Embryonic facial prominence (tissue), 1 donor: Measurements from ENCODE around the gene SMIM38.

Experiments
- DNase-seq: peaks from one replicate; pipeline ENCODE4 v3.0.0-alpha.2; 2016; ENCODE audit errors: extremely low spot score

The SMIM38 gene

DNA sequence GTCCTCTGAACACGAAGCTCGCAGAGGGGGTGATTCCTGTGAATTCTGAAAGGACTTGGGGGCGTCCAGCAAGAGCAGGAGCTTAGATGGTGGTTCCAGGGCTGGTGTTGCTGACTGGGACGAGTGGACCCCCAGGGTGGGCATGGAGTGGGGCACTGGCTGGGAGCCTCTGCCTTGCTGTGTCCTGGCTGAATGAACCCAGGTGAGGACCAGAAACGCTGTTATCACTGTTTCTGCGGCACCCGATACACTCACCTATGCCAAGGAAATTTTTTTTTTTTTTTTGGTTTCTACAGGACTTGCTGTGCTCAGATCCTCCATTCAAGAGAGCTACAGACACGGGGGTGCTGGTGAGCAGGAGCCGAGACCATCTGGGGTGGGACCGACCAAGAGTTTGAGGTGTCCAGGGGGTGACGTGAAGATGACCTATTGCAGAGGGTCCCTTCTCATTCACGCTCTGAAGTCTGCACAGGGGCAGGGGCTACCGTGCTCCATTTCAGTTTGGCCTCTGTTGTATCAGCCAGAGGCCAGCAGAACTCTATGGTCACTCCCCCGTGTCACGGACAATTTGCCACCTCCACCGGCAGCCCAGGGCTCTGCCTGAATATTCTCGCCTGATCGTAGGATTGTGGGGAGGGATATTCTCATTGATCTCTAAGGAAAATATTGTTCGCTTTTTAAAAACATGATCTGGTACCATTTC lies 3.6 kb downstream of the SMIM38 start:
- DNase-seq, result no peak

DNA sequence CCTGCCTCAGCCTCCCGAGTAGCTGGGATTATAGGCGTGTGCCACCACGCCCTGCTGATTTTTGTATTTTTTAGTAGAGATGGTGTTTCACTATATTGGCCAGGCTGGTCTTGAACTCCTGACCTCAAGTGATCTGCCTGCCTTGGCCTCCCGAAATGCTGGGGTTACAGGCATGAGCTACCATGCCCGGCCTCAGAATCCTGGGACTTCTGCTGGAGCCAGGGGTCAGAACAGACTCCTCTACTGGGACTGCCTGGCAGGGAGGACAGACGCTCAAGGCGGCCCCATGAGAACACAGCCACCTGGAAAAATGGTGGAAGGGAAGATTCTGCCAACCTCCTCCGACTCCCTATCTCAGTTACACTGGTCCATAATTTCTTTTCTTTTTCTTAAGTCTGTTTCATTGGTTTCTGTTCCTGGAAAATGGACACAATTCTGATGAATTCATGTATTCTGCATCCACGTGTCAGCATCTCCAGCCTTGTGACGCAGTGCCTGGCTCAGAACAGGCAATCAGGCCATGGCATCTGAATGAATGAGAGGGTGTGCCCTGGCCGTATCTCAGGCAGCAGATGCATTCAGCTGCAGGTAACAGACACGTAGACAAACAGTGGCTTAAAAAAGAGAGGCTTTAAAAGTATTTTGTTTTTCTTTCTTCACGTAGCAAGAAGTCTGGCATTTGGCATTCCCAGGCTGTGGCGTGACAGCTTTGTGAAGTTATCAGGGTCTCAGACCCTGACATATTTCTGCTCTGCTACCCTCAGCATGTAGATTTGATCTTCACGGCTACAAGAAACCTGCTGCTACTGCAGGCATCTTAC lies 4.8 kb downstream of the SMIM38 start:
- no peak for DNase-seq

DNA sequence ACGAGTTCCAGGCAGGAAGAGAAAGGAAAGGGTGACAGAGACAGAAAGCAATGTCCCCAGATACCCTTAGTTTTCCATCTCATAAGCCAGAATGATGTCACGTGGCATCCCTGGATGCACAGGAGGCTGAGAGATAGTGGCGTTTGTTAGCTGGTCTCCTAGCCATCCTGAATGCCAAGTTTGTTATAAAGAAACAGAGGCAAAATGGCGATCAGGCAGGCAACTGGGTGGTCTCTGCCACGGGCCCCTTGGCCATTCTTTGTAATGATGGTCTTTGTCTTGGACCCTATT lies 5.3 kb downstream of the SMIM38 start:
- DNase-seq, result no peak

GRCh38 chr11:69162505-69162904 lies 6.8 kb downstream of the SMIM38 start:
- DNase-seq, result no peak

GRCh38 chr11:69163842-69164241 lies 8.1 kb downstream of the SMIM38 start:
- DNase-seq, result no peak

GRCh38 chr11:69164824-69165223 lies 9.1 kb downstream of the SMIM38 start:
- no peak for DNase-seq

GRCh38 chr11:69165775-69166174 lies 10.0 kb downstream of the SMIM38 start:
- no peak for DNase-seq

- DNase-seq, result no peak
These were observed 10.7 kb downstream of the SMIM38 start for GRCh38 chr11:69166218-69167115.

DNA sequence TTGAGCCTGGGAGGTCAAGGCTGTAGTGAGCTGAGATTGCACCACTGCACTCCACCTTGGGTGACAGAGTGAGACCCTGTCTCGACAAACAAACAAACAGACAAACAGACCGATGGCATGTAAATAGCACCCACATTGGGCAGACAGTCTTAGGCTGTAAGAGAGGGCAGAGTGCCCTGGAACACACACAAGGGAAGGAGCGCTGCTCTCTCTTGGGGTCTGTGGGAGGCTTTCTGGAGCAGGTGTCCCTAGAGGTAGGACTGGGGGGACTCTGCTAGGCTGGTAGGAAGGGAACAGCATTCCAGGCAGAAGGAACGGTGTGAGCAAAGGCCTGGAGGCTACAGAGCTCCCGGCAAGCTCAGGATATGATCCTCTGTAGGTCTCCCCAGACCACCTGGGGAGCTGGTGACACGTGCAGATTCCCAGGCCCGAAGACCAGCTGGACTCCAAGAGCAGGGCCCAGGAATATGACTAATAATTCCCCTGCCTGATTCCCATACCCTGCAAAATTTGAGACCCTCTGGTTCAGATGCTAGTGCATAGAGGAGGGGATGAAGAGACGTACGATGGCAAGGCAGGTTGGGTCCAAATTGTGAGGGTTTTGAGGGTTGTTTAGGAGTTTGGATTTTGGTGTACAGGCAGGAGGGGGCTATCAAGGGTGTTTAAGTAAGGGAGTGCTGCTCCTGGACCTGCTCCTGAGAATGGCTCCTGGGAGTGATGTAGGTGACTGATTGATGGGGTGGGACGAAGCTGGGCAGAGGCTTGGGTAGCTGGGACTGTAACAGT lies 11.6 kb downstream of the SMIM38 start:
- no peak for DNase-seq

- DNase-seq, result no peak
These were observed 12.4 kb downstream of the SMIM38 start for GRCh38 chr11:69167916-69168691.

DNA sequence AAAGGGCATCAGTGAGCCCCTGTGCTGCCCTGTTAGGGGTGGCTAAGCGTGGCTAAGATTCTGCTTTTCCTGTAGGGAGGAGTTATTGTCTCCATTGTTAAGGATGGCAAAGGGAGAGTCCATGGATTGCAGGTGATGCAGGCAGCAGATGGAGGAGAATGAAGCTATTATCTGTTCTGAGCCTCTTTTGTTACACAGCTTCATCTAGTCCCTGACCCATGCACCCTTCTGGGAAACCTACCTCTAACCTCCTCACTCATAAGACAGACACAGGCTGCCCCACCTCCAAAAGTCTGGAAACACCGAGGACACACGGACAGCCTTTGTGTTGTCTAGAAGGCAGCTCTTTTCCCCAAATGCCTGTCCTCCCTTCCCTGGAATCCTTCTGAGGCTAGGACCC lies 13.7 kb downstream of the SMIM38 start:
- DNase-seq, result no peak

GRCh38 chr11:69170704-69171103 lies 15.0 kb downstream of the SMIM38 start:
- DNase-seq, result no peak

GRCh38 chr11:69171476-69172240 lies 15.9 kb downstream of the SMIM38 start:
- DNase-seq, result no peak

- no peak for DNase-seq
These were observed 16.9 kb downstream of the SMIM38 start for GRCh38 chr11:69172674-69173073.

DNA sequence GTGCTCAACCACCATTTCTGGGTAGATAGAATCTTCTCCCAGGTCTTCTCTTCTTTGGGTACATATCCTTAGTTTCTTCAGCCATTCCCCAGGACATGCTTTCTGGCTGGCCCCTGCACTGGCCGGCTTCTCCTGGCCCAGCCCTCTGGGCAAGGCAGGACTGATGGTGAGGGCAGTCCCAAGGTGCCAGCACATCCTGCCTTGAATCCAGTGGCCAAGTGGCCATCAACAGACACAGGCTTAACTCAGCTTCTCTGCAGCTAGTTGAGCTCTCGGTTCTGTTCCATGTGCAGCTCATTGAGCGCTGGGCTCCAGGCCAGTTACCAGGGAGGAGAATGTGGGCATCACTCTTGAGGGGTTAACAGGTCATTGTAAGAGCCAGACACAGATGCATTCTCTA lies 17.6 kb downstream of the SMIM38 start:
- DNase-seq, result no peak

DNA sequence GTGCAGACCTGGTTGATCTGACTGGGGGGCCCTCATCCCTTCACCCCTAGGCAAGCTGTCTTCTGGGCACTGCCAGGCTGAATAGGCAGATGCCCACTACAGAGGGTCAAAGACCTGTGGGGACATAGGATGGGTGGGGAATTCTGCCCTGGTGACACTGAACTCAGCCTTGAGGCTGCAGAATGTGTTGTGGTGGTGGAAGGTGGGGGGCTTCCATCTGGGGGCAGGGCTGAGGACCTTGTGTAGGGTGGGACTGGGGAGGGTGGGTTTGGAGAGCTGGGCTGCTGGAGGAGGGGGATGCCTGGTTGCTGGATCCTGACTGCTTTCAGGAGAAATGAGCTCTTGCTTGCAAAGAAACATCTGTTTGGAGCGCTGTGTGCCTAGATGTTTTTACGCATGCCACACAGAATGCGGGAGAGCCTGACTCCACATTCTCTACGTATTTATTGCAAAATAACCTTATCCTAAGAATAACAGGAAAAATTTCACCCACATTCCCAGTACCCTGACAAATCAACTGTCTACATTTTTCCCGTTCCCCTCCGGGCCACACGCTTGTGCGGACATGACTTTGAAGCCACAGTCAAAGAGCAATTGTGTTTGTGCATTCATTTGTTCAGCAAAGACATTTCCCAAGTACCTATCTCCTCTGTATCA lies 18.3 kb downstream of the SMIM38 start:
- DNase-seq, result no peak

DNA sequence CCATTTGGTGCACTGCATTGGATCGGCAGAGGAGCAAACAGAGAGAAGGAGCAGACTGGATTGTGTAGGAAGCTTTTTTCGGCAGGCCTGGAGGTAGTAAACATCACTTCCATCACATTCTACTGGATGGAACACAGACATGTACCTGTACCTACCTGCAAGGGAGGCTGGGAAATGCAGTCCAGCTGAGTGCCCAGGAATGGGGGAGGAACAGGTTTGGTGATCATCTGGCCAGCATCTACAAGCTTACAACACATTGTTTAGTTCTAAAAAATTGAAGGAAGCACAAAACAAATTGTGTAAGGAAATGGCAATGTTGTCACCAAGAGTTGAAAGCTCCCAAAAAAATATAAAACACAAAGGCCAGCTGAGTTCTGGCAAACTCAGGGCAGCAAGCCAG lies 19.1 kb downstream of the SMIM38 start:
- no peak for DNase-seq

GRCh38 chr11:69178819-69179482 lies 23.2 kb downstream of the SMIM38 start:
- no peak for DNase-seq

GRCh38 chr11:69180226-69180625 lies 24.5 kb downstream of the SMIM38 start:
- DNase-seq, result no peak
